COLO668 (cell line): Measurements from ENCODE around the gene SLC24A4.
"Not testable (repeated sequence)": the region's sequence is repeated elsewhere in the genome, so short reads cannot be mapped to it uniquely, and the experiment has no call there.

Experiments
- DNase-seq: peaks from one replicate; lab custom pipeline; 2025; ENCODE audit not compliant: unreplicated experiment; lab: John Stamatoyannopoulos, UW

The SLC24A4 gene

GRCh38 chr14:92534932-92535643 is 212.1 kb downstream of the SLC24A4 start:
- DNase-seq: no peak

- not testable (repeated sequence) for DNase-seq
Measured at GRCh38 chr14:92536231-92536630, 213.3 kb downstream of the SLC24A4 start.

DNA sequence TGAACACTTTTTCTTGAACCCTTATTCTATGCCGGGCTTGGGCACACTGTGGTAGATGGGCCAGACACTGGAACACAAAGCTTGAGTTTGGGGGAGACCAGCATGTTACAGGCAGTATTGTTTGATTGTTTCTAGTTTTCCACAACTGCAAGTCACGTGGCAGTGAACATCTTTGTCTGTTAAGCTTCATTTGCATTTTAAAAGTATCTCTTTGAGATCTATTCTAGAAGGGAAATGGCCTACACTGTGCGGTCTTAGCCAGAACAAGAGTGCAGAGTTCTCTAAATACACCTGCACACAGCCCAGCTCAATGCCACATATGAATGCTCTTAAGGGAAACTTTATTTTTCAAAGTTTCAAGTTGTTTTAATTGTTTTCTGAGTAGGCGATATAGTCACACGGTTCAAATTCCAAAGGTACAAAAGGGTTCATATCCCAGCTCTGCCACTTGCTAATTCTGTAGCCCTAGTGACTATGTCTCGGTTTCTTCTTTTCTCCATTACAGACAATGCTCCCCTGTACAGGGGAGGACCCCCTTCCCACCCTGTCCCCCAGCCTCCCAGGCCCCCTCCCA is 215.5 kb downstream of the SLC24A4 start:
- no peak for DNase-seq

- no peak for DNase-seq
Measured at GRCh38 chr14:92539419-92539818, 216.5 kb downstream of the SLC24A4 start.

- no peak for DNase-seq
Measured at GRCh38 chr14:92539875-92540274, 216.9 kb downstream of the SLC24A4 start.

GRCh38 chr14:92540472-92541048 is 217.6 kb downstream of the SLC24A4 start:
- DNase-seq: no peak

DNA sequence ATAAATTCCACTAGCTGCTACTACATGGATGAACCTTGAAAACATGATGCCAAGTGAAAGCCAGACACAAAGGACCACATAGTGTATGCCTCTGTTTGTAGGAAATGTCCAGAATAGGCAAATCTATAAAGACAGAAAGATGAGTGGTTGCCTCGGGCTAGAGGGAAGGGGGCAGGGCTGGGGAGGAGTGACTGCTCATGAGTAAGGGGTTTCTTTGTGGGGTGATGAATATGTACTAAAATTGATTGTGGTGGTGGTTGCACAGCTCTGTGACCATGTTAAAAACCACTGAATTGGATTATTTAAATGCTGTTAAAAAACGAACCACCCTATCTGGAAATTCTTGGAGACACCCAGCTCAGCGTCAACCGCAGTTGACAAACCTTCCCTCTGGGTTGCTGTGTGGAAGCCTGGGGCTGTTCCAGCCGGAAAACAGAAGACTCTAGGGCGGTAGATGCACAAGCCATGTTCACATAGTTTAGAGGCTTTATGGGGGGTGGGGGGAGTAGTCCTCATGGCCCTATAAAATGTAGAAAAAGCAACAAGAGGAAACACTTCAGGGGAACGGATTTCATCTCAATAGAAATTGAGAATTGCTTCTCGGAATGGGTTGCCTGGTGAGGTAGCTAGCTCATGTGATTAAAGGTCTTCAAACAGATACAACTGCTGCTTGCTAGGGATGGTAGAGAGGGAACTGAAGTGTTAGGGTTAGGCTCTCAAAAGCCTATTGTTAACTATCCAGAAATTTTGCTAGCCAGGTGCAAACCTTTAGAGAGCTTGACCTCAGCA is 220.0 kb downstream of the SLC24A4 start:
- DNase-seq: no peak

DNA sequence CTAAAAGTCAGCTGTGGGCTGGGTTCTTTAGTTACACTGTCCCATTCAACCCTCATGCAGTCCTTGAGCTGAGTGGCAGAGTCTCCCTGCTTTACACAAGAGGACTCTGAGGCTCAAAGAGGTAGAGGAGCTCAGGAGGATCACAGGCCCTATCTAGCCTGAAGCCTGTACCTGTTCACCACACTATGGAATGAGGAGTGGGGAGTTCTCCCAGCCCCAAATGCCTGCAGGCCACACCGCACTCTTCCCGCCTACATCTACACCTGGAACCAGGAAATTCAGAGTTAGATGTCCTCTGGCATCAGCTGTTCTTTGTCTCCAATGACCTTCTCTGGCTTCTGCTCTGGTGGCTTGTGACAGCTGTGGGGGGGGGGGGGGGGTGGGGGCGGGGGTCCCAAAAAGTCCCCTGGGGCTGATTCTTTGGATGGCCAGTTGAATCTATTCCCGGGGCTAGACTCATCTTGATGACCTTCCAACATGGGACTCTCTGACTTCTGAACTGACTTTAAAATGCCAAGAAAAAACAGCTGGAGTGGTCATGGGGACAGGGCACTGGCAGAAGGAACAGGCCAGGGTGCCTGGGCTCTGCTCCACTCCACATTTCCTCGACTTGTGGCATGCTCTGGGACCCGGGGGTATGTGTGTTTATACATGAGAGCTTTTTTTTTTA is 221.2 kb downstream of the SLC24A4 start:
- DNase-seq: no peak

GRCh38 chr14:92546347-92547053 is 223.5 kb downstream of the SLC24A4 start:
- DNase-seq: peak; percentile 57

GRCh38 chr14:92549105-92549858 is 226.3 kb downstream of the SLC24A4 start:
- no peak for DNase-seq

DNA sequence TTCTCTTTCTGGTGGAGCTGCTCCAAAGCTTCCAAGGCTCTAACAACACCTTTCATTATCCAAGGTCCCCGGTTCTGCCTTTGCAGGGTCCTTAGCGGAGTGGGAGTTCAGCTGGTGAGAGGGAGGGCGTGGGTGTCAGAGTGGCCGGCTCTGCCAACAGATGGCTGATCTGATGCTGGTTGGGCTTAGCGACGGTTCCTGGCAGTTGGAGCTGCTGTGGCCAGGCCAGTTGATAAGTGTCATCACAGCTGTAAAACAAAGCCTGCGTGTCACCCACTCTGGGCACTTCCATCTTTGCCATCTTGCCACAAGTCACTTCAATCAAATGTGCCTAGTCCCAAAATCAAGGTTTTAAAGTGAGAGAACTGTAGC is 226.9 kb downstream of the SLC24A4 start:
- DNase-seq: no peak
